Pancreas (tissue), 10 donors: ENCODE measurements around the gene TMEM198. TPM values are rescaled to one million over a fixed set of nuclear protein-coding genes. Genes with fewer than 3 reads are reported as not detected.

ENCODE experiments used
- ATAC-seq, 4 donors: fragments of 200-7000 bp; cut with Tn5 transposase; one replicate each; pipeline versions ENCODE4 v1.8.0 to v1.9.1; 2020; ENCODE audit warnings: mild to moderate bottlenecking in 4 of 4, moderate library complexity in 4 of 4
- DNase-seq, 6 donors: peaks; one replicate each; pipeline ENCODE4 v3.0.0-alpha.2; 2020
- FAIRE-seq: peaks from 2 replicates; lab custom pipeline; 2012; peaks lifted over from hg19 to GRCh38; lab: Jason Lieb, UNC
- H3K27ac ChIP-seq, 4 donors: fragments of 200-600 bp; sonication (generic); 1 replicate in 3 of 4; 2 replicates in 1 of 4; pipeline versions ENCODE4 v1.5.0 to v1.8.0; 2020
- H3K27me3 ChIP-seq, 4 donors: fragments of 200-600 bp; one replicate each; pipeline ENCODE4 v1.8.0; 2021
- H3K36me3 ChIP-seq, 3 donors: fragments of 200-600 bp; sonication (generic) in 1 of 3; one replicate each; pipeline versions ENCODE4 v1.5.0 to v1.8.0; 2020 to 2021
- H3K4me1 ChIP-seq, 3 donors: fragments of 200-600 bp; one replicate each; pipeline ENCODE4 v1.8.0; 2021
- H3K4me3 ChIP-seq, 4 donors: fragments of 200-600 bp; sonication (generic) in 2 of 4; one replicate each; pipeline versions ENCODE4 v1.5.0 to v1.8.0; 2020 to 2021
- H3K9me3 ChIP-seq, 4 donors: fragments of 200-600 bp; one replicate each; pipeline ENCODE4 v1.8.0; 2021
- WGBS, 2 donors: extraction: QIAGEN DNeasy Blood & Tissue Kit; methylation state at CpG; one replicate each; pipeline ENCODE4 v1.1.7; 2013; 5-methylcytosine and 5-hydroxymethylcytosine counted together
- intact Hi-C, 3 donors: fragments of 100-400 bp; cut with DNase I; formaldehyde crosslinking; loops; one replicate each; pipeline versions ENCODE4 v1.11.1 to v1.14.2; 2022
- polyA plus RNA-seq, 2 donors: library from polyadenylated mRNA; stranded (reverse); fragments of 200-250 nt; gene quantifications; one replicate each; pipeline ENCODE4 v1.2.3, GENCODE V29; 2013
- total RNA-seq, 6 donors: library from RNA; stranded (reverse); fragmentation: NEBNext Ultra II Directional in 4 of 6; extraction: Animal tissue kit (Norgen Biotek cat#: 25700) in 4 of 6; gene quantifications; one replicate each; pipeline versions ENCODE4 v1.2.1 to v1.2.4, GENCODE V29; 2021 to 2023
- TF ChIP-seq, protein P1 (sequence below), 4 donors: fragments of 200-600 bp; sonication (generic) in 3 of 4; IDR thresholded peaks; one replicate each; pipeline versions ENCODE4 v1.5.0 to v1.8.0; 2021; ENCODE audit warnings: antibody characterized with exemption in 4 of 4
- donor health status: healthy with polysubstance abuse.
- donor health status: DM: no; HTN: no; CAD: no; lungs with moderate emphysema.
- donor health status: DM: no; HTN: no; CAD: no.
- donor health status: control.
- donor health status: control.
- donor health status: Bipolar disorder and iron deficiency.
- donor health status: DM: yes; HTN: yes; CAD: no.
- donor health status: DM: no; HTN: no; CAD: no.
- donor health status: DM: no; HTN: no; CAD: no.
- donor health status: DM: yes; HTN: yes; CAD: no.

TMEM198 gene
- total and polyA plus RNA-seq, 8 donors, result 2.6 to 13.3 (median 5.9) TPM

DNA sequence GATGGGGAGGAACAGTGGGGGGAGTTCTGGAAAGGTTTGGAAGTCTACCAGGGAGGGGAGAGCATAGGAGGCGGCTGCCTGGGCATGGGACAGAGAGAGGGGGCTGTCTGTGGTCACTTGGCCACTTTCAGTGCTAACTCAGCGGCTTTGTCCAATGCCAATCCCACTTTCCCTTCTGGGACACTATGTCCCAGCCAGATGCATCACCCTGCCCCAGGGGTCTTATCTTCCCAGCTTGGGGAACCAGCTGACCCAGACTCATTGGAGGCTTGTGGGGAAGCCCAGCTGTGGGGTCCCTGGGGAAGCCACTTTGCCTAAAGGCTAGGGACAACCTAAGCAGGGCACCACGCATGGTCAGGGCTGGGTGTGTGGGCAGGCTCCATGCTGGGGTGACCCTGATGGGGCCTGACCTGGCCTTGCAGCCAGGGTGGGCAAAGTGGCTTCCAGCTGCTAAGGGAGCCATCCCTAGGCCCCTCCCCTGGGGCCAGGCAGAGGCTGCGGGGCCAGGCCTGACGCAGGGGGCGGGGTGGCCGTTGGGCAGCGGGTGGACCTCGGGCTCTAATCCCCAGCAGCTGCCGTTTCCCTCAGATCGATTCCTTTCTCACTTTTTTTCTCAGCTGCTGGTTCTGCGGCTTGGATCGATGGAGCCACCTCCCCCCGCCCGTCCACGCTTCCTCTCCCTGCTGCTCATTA lies 31.2 kb upstream of the TMEM198 start:
- peaks cover 0 to 4% (median 0%) of the 10 kb centered on the region in 3 donors for H3K4me1 ChIP-seq
- DNase-seq (peak in 1 of 6 donors; percentile 18), ATAC-seq (no peak), FAIRE-seq (no peak)
- H3K36me3 ChIP-seq, result no peaks in the 10 kb centered on the region
- no peaks in the 10 kb centered on the region for H3K27me3 ChIP-seq
- intact Hi-C loops, result no loop called here
- WGBS, 2 donors, result 11 to 13% methylated on average over 15 to 16 of the region's 16 CpGs
- no peaks in the 10 kb centered on the region for H3K9me3 ChIP-seq
- H3K4me3 ChIP-seq, result no peak overlapping the region
- H3K27ac ChIP-seq, result no peak overlapping the region
- TF ChIP-seq, protein P1, sequence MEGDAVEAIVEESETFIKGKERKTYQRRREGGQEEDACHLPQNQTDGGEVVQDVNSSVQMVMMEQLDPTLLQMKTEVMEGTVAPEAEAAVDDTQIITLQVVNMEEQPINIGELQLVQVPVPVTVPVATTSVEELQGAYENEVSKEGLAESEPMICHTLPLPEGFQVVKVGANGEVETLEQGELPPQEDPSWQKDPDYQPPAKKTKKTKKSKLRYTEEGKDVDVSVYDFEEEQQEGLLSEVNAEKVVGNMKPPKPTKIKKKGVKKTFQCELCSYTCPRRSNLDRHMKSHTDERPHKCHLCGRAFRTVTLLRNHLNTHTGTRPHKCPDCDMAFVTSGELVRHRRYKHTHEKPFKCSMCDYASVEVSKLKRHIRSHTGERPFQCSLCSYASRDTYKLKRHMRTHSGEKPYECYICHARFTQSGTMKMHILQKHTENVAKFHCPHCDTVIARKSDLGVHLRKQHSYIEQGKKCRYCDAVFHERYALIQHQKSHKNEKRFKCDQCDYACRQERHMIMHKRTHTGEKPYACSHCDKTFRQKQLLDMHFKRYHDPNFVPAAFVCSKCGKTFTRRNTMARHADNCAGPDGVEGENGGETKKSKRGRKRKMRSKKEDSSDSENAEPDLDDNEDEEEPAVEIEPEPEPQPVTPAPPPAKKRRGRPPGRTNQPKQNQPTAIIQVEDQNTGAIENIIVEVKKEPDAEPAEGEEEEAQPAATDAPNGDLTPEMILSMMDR (IDR thresholded peaks at IDR 0.05), result no peak

DNA sequence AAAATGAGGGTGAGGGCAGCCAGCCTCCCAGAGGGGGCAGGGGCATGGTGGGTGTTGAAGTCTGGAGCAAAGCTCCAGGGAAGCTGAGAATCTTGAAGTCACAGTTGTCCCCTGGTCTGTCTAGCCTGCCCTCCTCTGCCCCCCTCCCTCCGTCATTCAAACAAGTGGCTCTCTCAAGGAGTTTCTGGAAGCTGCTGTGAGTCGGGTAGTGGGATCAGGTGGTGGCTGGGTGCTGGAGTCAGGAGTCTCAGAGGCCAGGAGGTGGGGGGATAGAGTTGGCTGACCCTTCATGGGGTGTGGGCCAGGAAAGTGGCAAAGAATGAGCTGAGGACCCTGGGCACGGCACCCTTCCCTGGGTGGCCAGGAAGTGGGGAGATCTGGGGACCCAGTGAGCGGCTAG lies 30.0 kb upstream of the TMEM198 start:
- TF ChIP-seq, protein P1 (IDR thresholded peaks at IDR 0.05), result no peak
- Histone ChIP-seq H3K9me3 (no peaks in the 10 kb centered on the region), H3K4me3 (no peak overlapping the region), H3K27ac (no peak overlapping the region), H3K36me3 (no peaks in the 10 kb centered on the region), H3K4me1 (peaks cover 0 to 4% (median 0%) of the 10 kb centered on the region in 3 donors), H3K27me3 (no peaks in the 10 kb centered on the region)
- 26 to 40% methylated on average over 4 of the region's 4 CpGs for WGBS, 2 donors
- intact Hi-C loops, result no loop called here
- DNase-seq (no peak), ATAC-seq (no peak), FAIRE-seq (no peak)

DNA sequence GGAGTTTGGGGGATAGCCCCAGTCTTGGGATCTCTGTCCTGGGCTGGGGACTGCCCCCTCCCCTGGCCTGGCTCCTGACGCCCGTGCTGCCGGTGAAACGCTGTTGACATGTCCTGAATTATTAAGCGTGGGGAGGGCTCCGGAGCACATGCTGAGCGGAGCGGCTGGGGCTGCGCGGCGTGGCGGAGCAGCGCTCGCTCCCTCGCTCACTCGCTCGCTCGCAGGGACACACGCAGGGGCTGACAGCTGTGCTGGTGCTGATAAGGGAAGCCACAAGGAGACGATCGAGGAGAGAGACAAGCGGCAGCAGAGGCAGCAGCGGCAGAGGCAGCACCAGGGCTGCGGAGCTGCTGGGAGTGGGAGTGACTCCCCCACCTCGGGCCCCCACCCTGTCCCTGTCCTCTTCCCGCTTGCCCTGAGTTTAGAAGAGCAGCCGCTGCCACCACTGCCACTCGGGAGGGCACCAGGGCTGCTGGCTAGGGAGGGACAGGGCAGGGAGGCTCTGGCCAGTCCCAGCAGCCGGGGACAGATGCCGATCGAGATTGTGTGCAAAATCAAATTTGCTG lies 29.5 kb upstream of the TMEM198 start, which contains the start of gene ASIC4:
TSS of gene ASIC4 (plus strand) at position 287 of the 566 bp plus-strand sequence. CDS start at position 530, 243 bp downstream.
- intact Hi-C loops, result no loop called here
- DNase-seq (no peak), FAIRE-seq (no peak), ATAC-seq (peak in 2 of 4 donors; percentile 9 to 13)
- no peak within 1 kb of the TSS for H3K4me3 ChIP-seq
- H3K9me3 ChIP-seq, result no peaks in the 10 kb centered on the region
- H3K4me1 ChIP-seq, result no peaks in the 10 kb centered on the region
- TF ChIP-seq, protein P1 (IDR thresholded peaks at IDR 0.05), result no peak
- no peak within 1 kb of the TSS for H3K27ac ChIP-seq
- H3K27me3 ChIP-seq, result no peaks in the 10 kb centered on the region
- WGBS, 2 donors, result 12 to 17% methylated on average over 30 to 31 of the region's 31 CpGs
- H3K36me3 ChIP-seq, result no peaks in the 10 kb centered on the region

DNA sequence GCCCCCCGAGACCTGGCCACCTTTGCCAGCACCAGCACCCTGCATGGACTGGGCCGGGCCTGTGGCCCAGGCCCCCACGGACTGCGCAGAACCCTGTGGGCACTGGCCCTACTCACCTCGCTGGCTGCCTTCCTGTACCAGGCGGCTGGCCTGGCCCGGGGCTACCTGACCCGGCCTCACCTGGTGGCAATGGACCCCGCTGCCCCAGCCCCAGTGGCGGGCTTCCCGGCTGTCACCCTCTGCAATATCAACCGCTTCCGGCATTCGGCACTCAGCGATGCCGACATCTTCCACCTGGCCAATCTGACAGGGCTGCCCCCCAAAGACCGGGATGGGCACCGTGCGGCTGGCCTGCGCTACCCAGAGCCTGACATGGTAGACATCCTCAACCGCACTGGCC lies 29.0 kb upstream of the TMEM198 start:
- no peaks in the 10 kb centered on the region for H3K9me3 ChIP-seq
- no peaks in the 10 kb centered on the region for H3K4me1 ChIP-seq
- H3K36me3 ChIP-seq, result no peaks in the 10 kb centered on the region
- ATAC-seq (no peak), FAIRE-seq (no peak), DNase-seq (no peak)
- TF ChIP-seq, protein P1 (IDR thresholded peaks at IDR 0.05), result no peak
- 82 to 87% methylated on average over 20 to 21 of the region's 21 CpGs for WGBS, 2 donors
- intact Hi-C loops, result no loop called here
- H3K4me3 ChIP-seq, result no peak overlapping the region
- H3K27ac ChIP-seq, result no peak overlapping the region
- no peaks in the 10 kb centered on the region for H3K27me3 ChIP-seq
